ENCODE data around the gene BMP7. TPM values are rescaled to one million over a fixed set of nuclear protein-coding genes. Genes with fewer than 3 reads are reported as not detected.

The BMP7 gene
- total RNA-seq, 2 experiments from 2014 or later: 2.2 to 94.2 TPM

- no peak overlapping the region for H2AFZ ChIP-seq (ENCODE audit: low read length)
- H3K4me3 ChIP-seq (ENCODE audit: low read depth, low read length, poor library complexity, severe bottlenecking): no peak overlapping the region
- peaks cover 19% of the 10 kb centered on the region for H3K4me1 ChIP-seq (ENCODE audit: insufficient read depth, low read length, poor library complexity, severe bottlenecking)
- H3K9me2 ChIP-seq (ENCODE audit: insufficient read depth, low read length): no peaks in the 10 kb centered on the region
- H3K9me3 ChIP-seq (ENCODE audit: low read length): no peaks in the 10 kb centered on the region
- DNase-seq (ENCODE audit: low spot score): no peak
- intact Hi-C loops (cut with micrococcal nuclease; ENCODE audit: unreplicated experiment): no loop called here
- H4K20me1 ChIP-seq (ENCODE audit: insufficient read depth, low read length): no peaks in the 10 kb centered on the region; the same call in 1 of the 2 replicates
- TF ChIP-seq EZH2phosphoT487 (IDR thresholded peaks at IDR 0.05; ENCODE audit: borderline replicate concordance, low read depth, low read length): no peak
- TF ChIP-seq, protein P1, sequence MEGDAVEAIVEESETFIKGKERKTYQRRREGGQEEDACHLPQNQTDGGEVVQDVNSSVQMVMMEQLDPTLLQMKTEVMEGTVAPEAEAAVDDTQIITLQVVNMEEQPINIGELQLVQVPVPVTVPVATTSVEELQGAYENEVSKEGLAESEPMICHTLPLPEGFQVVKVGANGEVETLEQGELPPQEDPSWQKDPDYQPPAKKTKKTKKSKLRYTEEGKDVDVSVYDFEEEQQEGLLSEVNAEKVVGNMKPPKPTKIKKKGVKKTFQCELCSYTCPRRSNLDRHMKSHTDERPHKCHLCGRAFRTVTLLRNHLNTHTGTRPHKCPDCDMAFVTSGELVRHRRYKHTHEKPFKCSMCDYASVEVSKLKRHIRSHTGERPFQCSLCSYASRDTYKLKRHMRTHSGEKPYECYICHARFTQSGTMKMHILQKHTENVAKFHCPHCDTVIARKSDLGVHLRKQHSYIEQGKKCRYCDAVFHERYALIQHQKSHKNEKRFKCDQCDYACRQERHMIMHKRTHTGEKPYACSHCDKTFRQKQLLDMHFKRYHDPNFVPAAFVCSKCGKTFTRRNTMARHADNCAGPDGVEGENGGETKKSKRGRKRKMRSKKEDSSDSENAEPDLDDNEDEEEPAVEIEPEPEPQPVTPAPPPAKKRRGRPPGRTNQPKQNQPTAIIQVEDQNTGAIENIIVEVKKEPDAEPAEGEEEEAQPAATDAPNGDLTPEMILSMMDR (conservative IDR thresholded peaks at IDR 0.05; ENCODE audit: low read length): no peak
- H3K27ac ChIP-seq (ENCODE audit: low read depth, low read length, poor library complexity, severe bottlenecking): no peak overlapping the region
- peaks cover 20% of the 10 kb centered on the region; the same call in 1 of the 2 replicates for H3K79me2 ChIP-seq (ENCODE audit: insufficient read depth, low read depth, low read length)
- no TSS peak for BruUV-seq (replicated peaks)
- peaks cover 73% of the 10 kb centered on the region for H3K36me3 ChIP-seq (ENCODE audit: insufficient read depth, low read length)
- H3K4me2 ChIP-seq (ENCODE audit: low read length): no peak overlapping the region
- CTCF ChIA-PET (ENCODE audit: unreplicated experiment): no interaction called here
- POLR2A ChIA-PET: no interaction called here
Measured at GRCh38 chr20:57225197-57225733, 41.2 kb downstream of the BMP7 start.

- H4K20me1 ChIP-seq (ENCODE audit: insufficient read depth, low read length): no peaks in the 10 kb centered on the region; the same call in 1 of the 2 replicates
- peaks cover 79% of the 10 kb centered on the region for H3K36me3 ChIP-seq (ENCODE audit: insufficient read depth, low read length)
- peaks cover 14% of the 10 kb centered on the region; the same call in 1 of the 2 replicates for H3K79me2 ChIP-seq (ENCODE audit: insufficient read depth, low read depth, low read length)
- ChIA-PET POLR2A (no interaction called here), CTCF (ENCODE audit: unreplicated experiment) (no interaction called here)
- no peak overlapping the region for H3K27ac ChIP-seq (ENCODE audit: low read depth, low read length, poor library complexity, severe bottlenecking)
- TF ChIP-seq EZH2phosphoT487 (IDR thresholded peaks at IDR 0.05; ENCODE audit: borderline replicate concordance, low read depth, low read length): no peak
- TF ChIP-seq, protein P1 (conservative IDR thresholded peaks at IDR 0.05; ENCODE audit: low read length): no peak
- no peak for DNase-seq (ENCODE audit: low spot score)
- intact Hi-C loops (cut with micrococcal nuclease; ENCODE audit: unreplicated experiment): no loop called here
- H3K4me2 ChIP-seq (ENCODE audit: low read length): no peak overlapping the region
- no TSS peak for BruUV-seq (replicated peaks)
- no peak overlapping the region for H3K4me3 ChIP-seq (ENCODE audit: low read depth, low read length, poor library complexity, severe bottlenecking)
- no peak overlapping the region for H2AFZ ChIP-seq (ENCODE audit: low read length)
- H3K9me2 ChIP-seq (ENCODE audit: insufficient read depth, low read length): no peaks in the 10 kb centered on the region
- peaks cover 13% of the 10 kb centered on the region for H3K4me1 ChIP-seq (ENCODE audit: insufficient read depth, low read length, poor library complexity, severe bottlenecking)
- no peaks in the 10 kb centered on the region for H3K9me3 ChIP-seq (ENCODE audit: low read length)
Measured at GRCh38 chr20:57224641-57225138, 41.8 kb downstream of the BMP7 start.

All from OCI-LY7 (cell line).